H1 (cell line): Measurements from ENCODE around the gene TRAPPC2L. TPM values are rescaled to one million over a fixed set of nuclear protein-coding genes. Genes with fewer than 3 reads are reported as not detected.

Source experiments
- CTCF ChIA-PET: fragments of 300-600 bp; sonication (Branson Sonifier 250); formaldehyde crosslinking; loops from one replicate; lab custom pipeline; 2021; ENCODE audit not compliant: partially characterized antibody; lab: Charles Lee
- POLR2A ChIA-PET: fragments of 300-600 bp; sonication (Branson Sonifier 250); formaldehyde crosslinking; loops from one replicate; lab custom pipeline; 2021; ENCODE audit warnings: inconsistent platforms; ENCODE audit not compliant: partially characterized antibody; lab: Charles Lee
- DNase-seq, 2 experiments: peaks; one replicate each; pipeline versions ENCODE4 v3.0.0 to v3.0.0-alpha.2; 2010 to 2022; ENCODE audit warnings: low spot score in 2 of 2, low read depth in 1 of 2, mixed read lengths in 1 of 2
- FAIRE-seq: peaks from 2 replicates; lab custom pipeline; 2011; peaks lifted over from hg19 to GRCh38; lab: Jason Lieb, UNC
- H2AFZ ChIP-seq: 2 replicates; pipeline ENCODE4 v1.8.1; 2012; ENCODE audit warnings: low read length, inconsistent platforms
- H2AK5ac ChIP-seq: 2 replicates; pipeline ENCODE4 v1.6.1; 2013; ENCODE audit warnings: low read depth, low read length
- H2BK120ac ChIP-seq: replicated peaks from 2 replicates; pipeline ENCODE3; 2013; ENCODE audit warnings: low read depth, low read length, inconsistent platforms
- H2BK12ac ChIP-seq: 2 replicates; pipeline ENCODE4 v1.6.1; 2013; ENCODE audit warnings: low read depth, low read length
- H2BK15ac ChIP-seq: 2 replicates; pipeline ENCODE4 v1.6.1; 2013; ENCODE audit warnings: low read length
- H2BK20ac ChIP-seq: 2 replicates; pipeline ENCODE4 v1.6.1; 2013; ENCODE audit warnings: low read length
- H2BK5ac ChIP-seq: 2 replicates; pipeline ENCODE4 v1.6.1; 2013; ENCODE audit warnings: low read depth, low read length
- H3K14ac ChIP-seq: 2 replicates; pipeline ENCODE4 v1.6.1; 2013; ENCODE audit warnings: inconsistent platforms; ENCODE audit not compliant: insufficient read length
- H3K18ac ChIP-seq: 2 replicates; pipeline ENCODE4 v1.6.1; 2013; ENCODE audit warnings: low read length; ENCODE audit errors: extremely low read depth
- H3K23ac ChIP-seq: 2 replicates; pipeline ENCODE4 v1.6.1; 2013; ENCODE audit warnings: inconsistent platforms; ENCODE audit not compliant: insufficient read length
- H3K23me2 ChIP-seq: 2 replicates; pipeline ENCODE4 v1.6.1; 2013; ENCODE audit warnings: low read depth, low read length
- H3K27ac ChIP-seq: 2 replicates; pipeline ENCODE4 v1.6.1; 2011; ENCODE audit warnings: low read depth, low read length, inconsistent platforms
- H3K27me3 ChIP-seq, 4 experiments: replicated peaks in 1 of 4; 1 replicate in 1 of 4; 2 replicates in 3 of 4; pipeline versions ENCODE4 v1.6.1 to v1.8.1; 2011 to 2013; ENCODE audit warnings: low read length in 3 of 4, mild to moderate bottlenecking in 3 of 4, inconsistent platforms in 2 of 4, mixed read lengths in 2 of 4, moderate library complexity in 1 of 4; ENCODE audit not compliant: control insufficient read depth in 3 of 4, insufficient read depth in 3 of 4; ENCODE audit errors: extremely low read depth in 1 of 4
- H3K36me3 ChIP-seq, 4 experiments: 2 replicates each; pipeline versions ENCODE4 v1.6.1 to v1.8.1; 2011 to 2013; ENCODE audit warnings: mild to moderate bottlenecking in 4 of 4, low read length in 3 of 4, moderate library complexity in 2 of 4, control low read depth in 1 of 4, inconsistent platforms in 1 of 4; ENCODE audit not compliant: insufficient read depth in 4 of 4, control insufficient read depth in 2 of 4
- H3K4ac ChIP-seq: replicated peaks from 2 replicates; pipeline ENCODE3; 2013; ENCODE audit warnings: low read length, low read depth, mixed read lengths, inconsistent platforms; ENCODE audit not compliant: insufficient read length
- H3K4me1 ChIP-seq, 4 experiments: replicated peaks in 1 of 4; 1 replicate in 1 of 4; 2 replicates in 3 of 4; pipeline versions ENCODE4 v1.6.1 to v1.8.1; 2011 to 2013; ENCODE audit warnings: low read length in 3 of 4, inconsistent platforms in 2 of 4, mixed read lengths in 1 of 4; ENCODE audit not compliant: insufficient read depth in 4 of 4, control insufficient read depth in 3 of 4
- H3K4me2 ChIP-seq, 2 experiments: 2 replicates each; pipeline versions ENCODE4 v1.6.1 to v1.8.1; 2011 to 2013; ENCODE audit warnings: low read depth in 2 of 2, low read length in 2 of 2, control low read depth in 1 of 2, inconsistent platforms in 1 of 2, mild to moderate bottlenecking in 1 of 2; ENCODE audit not compliant: insufficient read depth in 1 of 2
- H3K4me3 ChIP-seq, 4 experiments: fragments of 200-600, 300-600 bp in 1 of 4; sonication (generic), shearing (Covaris generic), sonication (Bioruptor Twin) in 1 of 4; 2 replicates each; pipeline versions ENCODE4 v1.5.1 to v1.8.1; 2011 to 2016; ENCODE audit warnings: low read length in 4 of 4, low read depth in 3 of 4, control low read depth in 2 of 4, inconsistent platforms in 2 of 4, mild to moderate bottlenecking in 2 of 4, mixed read lengths in 1 of 4, moderate library complexity in 1 of 4; ENCODE audit not compliant: insufficient read depth in 2 of 4; ENCODE audit errors: extremely low read depth in 1 of 4
- H3K56ac ChIP-seq: replicated peaks from 2 replicates; pipeline ENCODE3; 2013; ENCODE audit warnings: low read depth, mild to moderate bottlenecking, mixed read lengths, low read length, inconsistent platforms; ENCODE audit not compliant: insufficient read length
- H3K79me1 ChIP-seq: 2 replicates; pipeline ENCODE4 v1.6.1; 2013; ENCODE audit warnings: low read depth, low read length, control low read depth
- H3K79me2 ChIP-seq, 2 experiments: 2 replicates each; pipeline versions ENCODE4 v1.6.1 to v1.8.1; 2012 to 2013; ENCODE audit warnings: low read length in 2 of 2, mild to moderate bottlenecking in 2 of 2, inconsistent platforms in 1 of 2; ENCODE audit not compliant: insufficient read depth in 2 of 2, control insufficient read depth in 1 of 2
- H3K9ac ChIP-seq, 4 experiments: replicated peaks in 1 of 4; 1 replicate in 1 of 4; 2 replicates in 3 of 4; pipeline versions ENCODE4 v1.6.1 to v1.8.1; 2011 to 2013; ENCODE audit warnings: low read depth in 3 of 4, low read length in 3 of 4, control low read depth in 2 of 4, mild to moderate bottlenecking in 2 of 4, moderate library complexity in 2 of 4, inconsistent platforms in 1 of 4; ENCODE audit errors: extremely low read depth in 1 of 4
- H3K9me3 ChIP-seq, 2 experiments: 2 replicates each; pipeline versions ENCODE4 v1.6.1 to v1.8.1; 2012 to 2013; ENCODE audit warnings: mild to moderate bottlenecking in 2 of 2, moderate library complexity in 2 of 2, control low read depth in 1 of 2, inconsistent platforms in 1 of 2, low read depth in 1 of 2, low read length in 1 of 2, mixed read lengths in 1 of 2; ENCODE audit not compliant: insufficient read depth in 2 of 2
- H4K20me1 ChIP-seq, 2 experiments: replicated peaks in 1 of 2; 2 replicates each; pipeline versions ENCODE3 to v1.8.1; 2011 to 2013; ENCODE audit warnings: inconsistent platforms in 2 of 2, low read length in 2 of 2, mild to moderate bottlenecking in 1 of 2; ENCODE audit not compliant: insufficient read depth in 2 of 2, control insufficient read depth in 1 of 2
- H4K5ac ChIP-seq: 2 replicates; pipeline ENCODE4 v1.6.1; 2013; ENCODE audit warnings: low read length, low read depth, mixed read lengths, inconsistent platforms; ENCODE audit not compliant: insufficient read length
- H4K8ac ChIP-seq: 2 replicates; pipeline ENCODE4 v1.8.0; 2013; ENCODE audit warnings: mild to moderate bottlenecking, moderate library complexity, low read length, inconsistent platforms; ENCODE audit not compliant: insufficient read depth; ENCODE audit errors: extremely low read depth
- H4K91ac ChIP-seq: replicated peaks from 2 replicates; pipeline ENCODE3; 2013; ENCODE audit warnings: low read length, mixed read lengths, inconsistent platforms; ENCODE audit not compliant: insufficient read length
- EGR1 ChIP-seq: IDR thresholded peaks from 2 replicates; pipeline ENCODE4 v1.6.1; 2011; ENCODE audit warnings: low read depth, low read length, borderline replicate concordance
- EP300 ChIP-seq, 2 experiments: IDR thresholded peaks; 1 replicate in 1 of 2; 2 replicates in 1 of 2; pipeline ENCODE4 v1.6.1; 2011 to 2012; ENCODE audit warnings: low read depth in 2 of 2, low read length in 2 of 2, mild to moderate bottlenecking in 2 of 2, borderline replicate concordance in 1 of 2, inconsistent platforms in 1 of 2, moderate library complexity in 1 of 2
- GTF2F1 ChIP-seq: IDR thresholded peaks from 2 replicates; pipeline ENCODE4 v1.6.1; 2012; ENCODE audit warnings: low read depth, low read length, improper control_type of control experiment, borderline replicate concordance
- NANOG ChIP-seq: IDR thresholded peaks from 2 replicates; pipeline ENCODE4 v1.6.1; 2011; ENCODE audit warnings: low read length, low read depth, mild to moderate bottlenecking, inconsistent platforms; ENCODE audit not compliant: insufficient read depth, poor library complexity, severe bottlenecking
- WGBS, 2 experiments: shearing (Covaris generic) in 1 of 2; methylation state at CpG; one replicate each; pipeline versions ENCODE4 v1.1.6 to v1.1.7; 2013 to 2015; ENCODE audit warnings: low lambda C conversion rate in 2 of 2, mixed read lengths in 2 of 2, inconsistent platforms in 1 of 2, low coverage in 1 of 2, missing lambda C conversion rate in 1 of 2; ENCODE audit not compliant: insufficient replicate concordance in 2 of 2, insufficient coverage in 1 of 2, insufficient read length in 1 of 2; ENCODE audit errors: extremely low coverage in 1 of 2, missing lambda C conversion rate in 1 of 2; 5-methylcytosine and 5-hydroxymethylcytosine counted together
- polyA plus RNA-seq, 7 experiments: library from polyadenylated mRNA; depleted of rRNA in 3 of 7; stranded (reverse) in 5 of 7; unstranded in 2 of 7; fragments of >200 nt in 5 of 7; fragments of 200-250 nt in 2 of 7; gene quantifications; 1 replicate in 5 of 7; 2 replicates in 1 of 7; 4 replicates in 1 of 7; pipeline versions ENCODE4 v1.2.1 to v1.2.3, GENCODE V29; 2011 to 2013; ENCODE audit warnings: missing spikeins in 2 of 7, mixed read lengths in 2 of 7
- total RNA-seq: library from RNA; stranded (reverse); fragmentation: NEBNext Ultra II Directional; extraction: Animal tissue kit (Norgen Biotek cat#: 25700); gene quantifications from 2 replicates; pipeline ENCODE4 v1.2.1, GENCODE V29; 2021

TRAPPC2L gene
- total and polyA plus RNA-seq, 2 of the 8 experiments (the other 6 are each of a cell fraction or from before 2014, with no cell fraction given), result 98.7 to 133 TPM

- Histone ChIP-seq H3K23me2 (no peaks in the 10 kb centered on the region; the same call in 1 of the 2 replicates), H4K5ac (no peak overlapping the region), H3K4me3 (no peak overlapping the region), H3K4me2 (no peak overlapping the region), H3K79me1 (no peaks in the 10 kb centered on the region; the same call in 1 of the 2 replicates), H4K91ac (no peak overlapping the region), H2BK20ac (no peak overlapping the region), H3K14ac (no peak overlapping the region), H3K9me3 (no peaks in the 10 kb centered on the region; a peak in 1 of 4 replicates), H3K27ac (no peak overlapping the region), H3K23ac (no peak overlapping the region), H3K36me3 (no peaks in the 10 kb centered on the region), H3K56ac (no peak overlapping the region), H3K4me1 (peaks cover 0 to 9% (median 4%) of the 10 kb centered on the region in 4 experiments; a peak in 4 of 7 replicates), H4K8ac (no peak overlapping the region; the same call in 1 of the 2 replicates), H4K20me1 (peaks cover 0 to 4% of the 10 kb centered on the region in 2 experiments), H3K9ac (no peak overlapping the region), H2AK5ac (no peak overlapping the region), H2BK15ac (no peak overlapping the region), H2BK120ac (no peak overlapping the region), H3K79me2 (no peaks in the 10 kb centered on the region), H3K18ac (no peak overlapping the region), H3K27me3 (peaks cover 0 to 7% (median 1%) of the 10 kb centered on the region in 4 experiments; a peak in 2 of 7 replicates), H2BK12ac (no peak overlapping the region), H3K4ac (no peak overlapping the region), H2AFZ (no peak overlapping the region), H2BK5ac (no peak overlapping the region)
- TF ChIP-seq NANOG, result no peak
- no peak for TF ChIP-seq GTF2F1
- no peak for TF ChIP-seq EGR1
- no peak for TF ChIP-seq EP300 (IDR thresholded peaks at IDR 0.05; ENCODE audit: borderline replicate concordance in 1 of 2, low read depth in 2 of 2, low read length in 2 of 2)
- DNase-seq (no peak), FAIRE-seq (no peak)
- 90% methylated on average over 17 of the region's 20 CpGs; no CpG with 5 or more reads in 1 of the 2 experiments for WGBS, 2 experiments
- ChIA-PET POLR2A (no interaction called here), CTCF (interaction anchor here (1.5 to 4.4 kb wide), 5 partner anchors 8 to 290 kb away, joined by 4 to 15 read pairs (median 7); no protein-coding TSS in a partner anchor)
These were observed 20.8 kb downstream of the TRAPPC2L start for GRCh38 chr16:88877564-88878289.
